Transverse colon (tissue), 4 donors: ENCODE data around the gene ILKAP. TPM values are rescaled to one million over a fixed set of nuclear protein-coding genes. Genes with fewer than 3 reads are reported as not detected.

Experiments
- DNase-seq: peaks from one replicate; pipeline ENCODE4 v3.0.0-alpha.2; 2019
- H3K27ac ChIP-seq, 4 donors: fragments of 200-600 bp; sonication (generic); 2 replicates each; pipeline ENCODE4 v1.5.1; 2016 to 2018; ENCODE audit warnings: inconsistent platforms in 4 of 4
- H3K27me3 ChIP-seq: fragments of 200-600 bp; sonication (generic); 2 replicates; pipeline ENCODE4 v1.5.1; 2017; ENCODE audit warnings: inconsistent platforms
- H3K36me3 ChIP-seq, 4 donors: fragments of 200-600 bp; sonication (generic); 2 replicates each; pipeline ENCODE4 v1.5.1; 2017 to 2019; ENCODE audit warnings: inconsistent platforms in 4 of 4
- H3K4me1 ChIP-seq, 4 donors: fragments of 200-600 bp; sonication (generic); 2 replicates each; pipeline ENCODE4 v1.5.1; 2017 to 2020; ENCODE audit warnings: inconsistent platforms in 4 of 4
- H3K4me3 ChIP-seq, 4 donors: fragments of 200-600 bp; sonication (generic); 1 replicate in 1 of 4; 2 replicates in 3 of 4; pipeline versions ENCODE4 v1.5.1 to v1.6.1; 2017 to 2019; ENCODE audit warnings: inconsistent platforms in 4 of 4
- H3K9me3 ChIP-seq, 2 donors: fragments of 200-600 bp; sonication (generic); 2 replicates each; pipeline ENCODE4 v1.5.1; 2017 to 2019; ENCODE audit warnings: inconsistent platforms in 2 of 2
- CTCF ChIP-seq, 5 experiments: fragments of 200-600 bp in 3 of 5; fragments of 450-650 bp in 2 of 5; sonication (generic) in 3 of 5; IDR thresholded peaks; 1 replicate in 2 of 5; 2 replicates in 3 of 5; pipeline ENCODE4 v1.5.1; 2016 to 2017; ENCODE audit warnings: antibody characterized with exemption in 5 of 5, inconsistent platforms in 3 of 5, mild to moderate bottlenecking in 2 of 5, moderate library complexity in 1 of 5
- EP300 ChIP-seq: sonication (generic); formaldehyde crosslinking; IDR thresholded peaks from one replicate; pipeline ENCODE4 v1.6.1; 2017; ENCODE audit warnings: antibody characterized with exemption, low read depth
- POLR2A ChIP-seq: fragments of 450-650 bp; IDR thresholded peaks from one replicate; pipeline ENCODE4 v1.6.1; 2016; ENCODE audit warnings: antibody characterized with exemption, mild to moderate bottlenecking, moderate library complexity
- POLR2AphosphoS5 ChIP-seq, 3 donors: sonication (generic); formaldehyde crosslinking; IDR thresholded peaks; one replicate each; pipeline ENCODE4 v1.6.1; 2016; ENCODE audit warnings: antibody characterized with exemption in 3 of 3
- WGBS, 2 donors: methylation state at CpG; one replicate each; pipeline ENCODE4 v1.1.5; 2018; ENCODE audit warnings: low coverage in 1 of 2; 5-methylcytosine and 5-hydroxymethylcytosine counted together
- in situ Hi-C, 4 donors: fragments of 200-750 bp; cut with MboI; loops; one replicate each; pipeline versions ENCODE4 v1.15.0 to v1.15.1; 2017; ENCODE audit warnings: low sequenced_read_pairs in 3 of 4, low pct_ligation_motif_present in 1 of 4, low pct_unique_long_range_greater_than_20kb in 1 of 4
- intact Hi-C: fragments of 100-400 bp; cut with DNase I; formaldehyde crosslinking; loops from one replicate; pipeline ENCODE4 v1.15.1; 2023; ENCODE audit warnings: low total_unique reads
- total RNA-seq, 4 donors: library from RNA; depleted of rRNA; stranded (reverse); fragments of >200 nt; gene quantifications; one replicate each; pipeline ENCODE4 v1.1.0, GENCODE V29; 2016

ILKAP gene
- total RNA-seq, 4 donors from 2014 or later = 16.3 to 40.0 (median 32.1) TPM

DNA sequence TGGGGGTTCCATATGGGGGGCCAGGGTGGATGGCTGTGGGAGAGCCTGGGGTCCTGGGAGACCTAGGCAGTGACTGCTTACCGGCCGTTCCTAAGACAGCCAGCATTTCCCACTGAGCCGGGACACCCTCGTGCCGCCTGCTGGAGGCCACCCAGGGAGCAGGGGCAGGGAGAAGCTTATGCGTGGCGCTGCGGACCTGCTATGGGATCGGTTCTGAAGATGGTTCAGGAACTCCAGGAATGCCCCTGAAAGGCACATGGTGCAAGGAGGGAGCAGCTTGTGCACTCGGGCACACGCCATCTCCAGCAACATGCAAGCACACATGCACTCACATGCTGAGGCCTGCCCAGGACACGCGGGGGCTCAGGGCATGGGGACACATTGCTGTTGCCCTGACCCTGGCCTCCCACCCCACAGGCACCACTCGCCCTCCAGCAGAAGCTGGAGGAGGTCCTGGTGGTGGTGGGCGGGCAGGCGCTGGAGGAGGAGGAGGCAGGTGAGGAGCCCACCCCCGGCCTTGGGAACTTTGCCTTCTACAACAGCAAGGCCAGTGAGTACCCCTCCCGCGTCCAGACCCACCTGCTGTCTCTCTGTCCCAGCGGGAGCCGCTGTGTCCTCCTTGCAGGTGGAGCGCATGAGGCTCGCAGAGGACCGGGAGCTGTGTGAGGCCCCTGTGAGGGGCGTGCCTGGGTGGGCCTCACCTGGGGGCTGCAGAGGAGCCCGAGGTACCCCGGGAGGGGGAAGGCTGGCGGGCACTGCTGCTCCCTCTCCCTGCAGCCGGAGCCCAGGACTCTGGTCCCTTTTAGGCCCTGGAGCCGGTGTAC is 60.9 kb downstream of the ILKAP start:
- H3K4me3 ChIP-seq = no peak overlapping the region
- intact Hi-C loops = loop anchor here (10.0 kb wide), 1 partner anchor 288 kb away; the partner anchor contains the start of gene RAMP1
- no peaks in the 10 kb centered on the region for H3K9me3 ChIP-seq
- H3K36me3 ChIP-seq = no peaks in the 10 kb centered on the region
- in situ Hi-C loops = no loop called here
- 40 to 60% methylated on average over 1 to 22 of the region's 30 CpGs for WGBS, 2 donors
- no peak overlapping the region for H3K27ac ChIP-seq
- peaks cover 7 to 36% (median 29%) of the 10 kb centered on the region in 4 donors for H3K4me1 ChIP-seq
- TF ChIP-seq POLR2A (no peak), CTCF (IDR thresholded peaks at IDR 0.05) (peak in 1 of 5 experiments; percentile 23)
- peaks cover 5% of the 10 kb centered on the region for H3K27me3 ChIP-seq
- no peak for DNase-seq

- H3K27me3 ChIP-seq = peaks cover 5% of the 10 kb centered on the region
- in situ Hi-C loops (no loop called here), intact Hi-C loops (loop anchor here (10.0 kb wide), 1 partner anchor 287 kb away; the partner anchor contains the start of gene RAMP1)
- no peaks in the 10 kb centered on the region for H3K9me3 ChIP-seq
- WGBS, 2 donors = 48 to 83% methylated on average over 1 to 9 of the region's 10 CpGs
- no peak overlapping the region for H3K4me3 ChIP-seq
- no peak overlapping the region for H3K27ac ChIP-seq
- peaks cover 7 to 36% (median 29%) of the 10 kb centered on the region in 4 donors for H3K4me1 ChIP-seq
- peak; percentile 91 for DNase-seq
- TF ChIP-seq POLR2AphosphoS5 (IDR thresholded peaks at IDR 0.05) (peak in 2 of 3 donors; percentile 42 to 55), POLR2A (no peak)
- H3K36me3 ChIP-seq = no peaks in the 10 kb centered on the region
Measured at GRCh38 chr2:238141541-238142318, 61.8 kb downstream of the ILKAP start.

GRCh38 chr2:238140721-238141540 is 62.6 kb downstream of the ILKAP start:
- no peaks in the 10 kb centered on the region for H3K9me3 ChIP-seq
- intact Hi-C loops = loop anchor here (10.0 kb wide), 1 partner anchor 286 kb away; the partner anchor contains the start of gene RAMP1
- peaks cover 7 to 36% (median 29%) of the 10 kb centered on the region in 4 donors for H3K4me1 ChIP-seq
- no peak overlapping the region for H3K27ac ChIP-seq
- in situ Hi-C loops = no loop called here
- TF ChIP-seq POLR2AphosphoS5 (IDR thresholded peaks at IDR 0.05) (no peak), EP300 (no peak), POLR2A (no peak), CTCF (IDR thresholded peaks at IDR 0.05) (no peak)
- no peak for DNase-seq
- H3K4me3 ChIP-seq = no peak overlapping the region
- H3K36me3 ChIP-seq = no peaks in the 10 kb centered on the region
- WGBS, 2 donors = 90% methylated on average over 50 of the region's 60 CpGs; no CpG with 5 or more reads in 1 of the 2 donors
- peaks cover 5% of the 10 kb centered on the region for H3K27me3 ChIP-seq

DNA sequence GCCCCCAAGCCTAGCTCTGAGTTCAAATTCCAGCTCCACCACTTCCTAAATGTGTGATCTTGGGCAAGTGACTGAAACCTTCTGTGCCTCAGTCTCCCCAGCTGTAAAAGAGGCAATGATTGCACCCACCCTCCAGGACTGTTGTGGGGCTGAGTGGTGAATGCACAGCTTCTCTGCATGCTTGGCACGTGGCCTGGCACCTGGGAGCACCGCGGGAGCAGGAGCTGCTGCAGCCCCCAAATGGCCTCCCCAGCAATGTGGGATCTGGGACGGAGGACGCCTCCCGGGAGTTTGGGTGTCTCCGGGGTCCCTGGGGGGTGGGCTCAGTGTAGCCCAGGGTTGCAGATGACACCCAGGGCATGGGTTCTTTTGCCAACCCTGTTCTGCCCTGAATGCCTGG is 63.5 kb downstream of the ILKAP start:
- Histone ChIP-seq H3K4me3 (no peak overlapping the region), H3K27ac (no peak overlapping the region), H3K27me3 (peaks cover 5% of the 10 kb centered on the region), H3K9me3 (no peaks in the 10 kb centered on the region), H3K36me3 (no peaks in the 10 kb centered on the region), H3K4me1 (peaks cover 7 to 36% (median 29%) of the 10 kb centered on the region in 4 donors)
- WGBS, 2 donors = 67% methylated on average over 7 of the region's 7 CpGs; no CpG with 5 or more reads in 1 of the 2 donors
- TF ChIP-seq EP300 (no peak), POLR2A (no peak), CTCF (IDR thresholded peaks at IDR 0.05) (no peak), POLR2AphosphoS5 (IDR thresholded peaks at IDR 0.05) (no peak)
- in situ Hi-C loops (no loop called here), intact Hi-C loops (loop anchor here (10.0 kb wide), 1 partner anchor 285 kb away; the partner anchor contains the start of gene RAMP1)
- DNase-seq = no peak
